HepG2 (cell line): ENCODE measurements around the gene NMRAL1. TPM values are rescaled to one million over a fixed set of nuclear protein-coding genes. Genes with fewer than 3 reads are reported as not detected.

Experiments used
- ATRX ChIP-seq: sonication (generic); formaldehyde crosslinking; IDR thresholded peaks from 2 replicates; pipeline ENCODE4 v1.4.0; 2020; ENCODE audit warnings: missing genetic modification reagents, borderline replicate concordance
- CENPT ChIP-seq: sonication (generic); formaldehyde crosslinking; IDR thresholded peaks from 2 replicates; pipeline ENCODE4 v1.8.0; 2022; ENCODE audit warnings: low read depth, mild to moderate bottlenecking, moderate library complexity, missing genetic modification reagents
- FOXM1 ChIP-seq: sonication (generic); formaldehyde crosslinking; IDR thresholded peaks from 2 replicates; pipeline ENCODE4 v1.5.0; 2020; ENCODE audit warnings: missing genetic modification reagents
- HNRNPL ChIP-seq: fragments of 200-400 bp; formaldehyde crosslinking; IDR thresholded peaks from 2 replicates; pipeline ENCODE4 v1.6.1; 2017; ENCODE audit warnings: mild to moderate bottlenecking, low read depth, low read length
- ISL2 ChIP-seq: sonication (generic); formaldehyde crosslinking; IDR thresholded peaks from 2 replicates; pipeline ENCODE4 v1.5.0; 2020; ENCODE audit warnings: missing genetic modification reagents
- JUNB ChIP-seq: sonication (generic); formaldehyde crosslinking; IDR thresholded peaks from 2 replicates; pipeline ENCODE4 v1.8.0; 2022; ENCODE audit warnings: missing genetic modification reagents, mild to moderate bottlenecking, borderline replicate concordance
- KDM1A ChIP-seq: IDR thresholded peaks from 2 replicates; pipeline ENCODE4 v1.6.1; 2016; ENCODE audit warnings: missing compliant biosample characterization
- MEIS2 ChIP-seq: sonication (generic); formaldehyde crosslinking; IDR thresholded peaks from 2 replicates; pipeline ENCODE4 v1.9.0; 2021; ENCODE audit warnings: mild to moderate bottlenecking, missing genetic modification reagents
- MLLT10 ChIP-seq: sonication (generic); formaldehyde crosslinking; IDR thresholded peaks from 2 replicates; pipeline ENCODE4 v1.4.0; 2020; ENCODE audit warnings: missing genetic modification reagents
- NCOR1 ChIP-seq: fragments of 200-600 bp; sonication (generic); IDR thresholded peaks from 2 replicates; pipeline ENCODE4 v1.7.0; 2017; ENCODE audit warnings: antibody characterized with exemption, low read length, borderline replicate concordance
- NFKBIZ ChIP-seq: IDR thresholded peaks from 2 replicates; pipeline ENCODE4 v1.6.1; 2018; ENCODE audit warnings: missing genetic modification reagents, missing compliant biosample characterization
- PHF21A ChIP-seq: sonication (generic); formaldehyde crosslinking; IDR thresholded peaks from 2 replicates; pipeline ENCODE4 v1.5.0; 2020; ENCODE audit warnings: mild to moderate bottlenecking, missing genetic modification reagents
- TRIM24 ChIP-seq: sonication (generic); formaldehyde crosslinking; IDR thresholded peaks from 2 replicates; pipeline ENCODE4 v1.8.0; 2022; ENCODE audit warnings: mild to moderate bottlenecking, missing genetic modification reagents
- ZBTB25 ChIP-seq: IDR thresholded peaks from 2 replicates; pipeline ENCODE4 v1.6.1; 2018; ENCODE audit warnings: missing genetic modification reagents
- ZFP36 ChIP-seq: fragments of 150-350 bp; IDR thresholded peaks from 2 replicates; pipeline ENCODE4 v1.6.1; 2018; ENCODE audit warnings: borderline replicate concordance, low read length, low read depth; ENCODE audit not compliant: partially characterized antibody
- ZNF121 ChIP-seq: sonication (generic); formaldehyde crosslinking; IDR thresholded peaks from 2 replicates; pipeline ENCODE4 v1.5.0; 2020; ENCODE audit warnings: mild to moderate bottlenecking, missing genetic modification reagents
- ZNF136 ChIP-seq: sonication (generic); formaldehyde crosslinking; IDR thresholded peaks from 2 replicates; pipeline ENCODE4 v1.8.1; 2022; ENCODE audit warnings: low read depth, mild to moderate bottlenecking, moderate library complexity, missing genetic modification reagents
- ZNF253 ChIP-seq: sonication (generic); formaldehyde crosslinking; IDR thresholded peaks from 2 replicates; pipeline ENCODE4 v1.8.0; 2022; ENCODE audit warnings: mild to moderate bottlenecking, missing genetic modification reagents, borderline replicate concordance
- ZNF326 ChIP-seq: sonication (generic); formaldehyde crosslinking; IDR thresholded peaks from 2 replicates; pipeline ENCODE4 v1.4.0; 2020; ENCODE audit warnings: missing genetic modification reagents, borderline replicate concordance
- ZNF609 ChIP-seq: sonication (generic); formaldehyde crosslinking; IDR thresholded peaks from 2 replicates; pipeline ENCODE4 v1.4.0; 2020; ENCODE audit warnings: mild to moderate bottlenecking, missing genetic modification reagents, borderline replicate concordance
- polyA plus RNA-seq, 8 experiments: library from polyadenylated mRNA; depleted of rRNA in 3 of 8; stranded (reverse) in 7 of 8; unstranded in 1 of 8; fragments of >200 nt; fragmentation: Illumina TruSeq in 4 of 8; extraction: Trizol in 4 of 8; gene quantifications; 2 replicates each; pipeline versions ENCODE4 v1.2.1 to v1.2.3, GENCODE V29; 2011 to 2016; ENCODE audit warnings: low read depth in 4 of 8, missing spikeins in 1 of 8, mixed read lengths in 1 of 8; ENCODE audit not compliant: insufficient read depth in 1 of 8
- total RNA-seq, 5 experiments: library from RNA; depleted of rRNA; stranded (reverse); fragments of >200 nt; fragmentation: Illumina TruSeq; extraction: Trizol; gene quantifications; 2 replicates each; pipeline ENCODE4 v1.2.3, GENCODE V29; 2016; ENCODE audit warnings: low read depth in 1 of 5
- TF ChIP-seq, protein P1 (sequence below): sonication (generic); formaldehyde crosslinking; IDR thresholded peaks from 2 replicates; pipeline ENCODE4 v1.5.1; 2020; ENCODE audit warnings: mild to moderate bottlenecking, missing genetic modification reagents, moderate library complexity
- TF ChIP-seq, protein P2 (sequence below): sonication (generic); formaldehyde crosslinking; IDR thresholded peaks from 2 replicates; pipeline ENCODE4 v1.4.0; 2020; ENCODE audit warnings: missing genetic modification reagents

NMRAL1 gene
- total and polyA plus RNA-seq, 2 of the 13 experiments (the other 11 are each of a cell fraction or from before 2014, with no cell fraction given), result 30.8 to 33.1 TPM

- TF ChIP-seq, protein P1, sequence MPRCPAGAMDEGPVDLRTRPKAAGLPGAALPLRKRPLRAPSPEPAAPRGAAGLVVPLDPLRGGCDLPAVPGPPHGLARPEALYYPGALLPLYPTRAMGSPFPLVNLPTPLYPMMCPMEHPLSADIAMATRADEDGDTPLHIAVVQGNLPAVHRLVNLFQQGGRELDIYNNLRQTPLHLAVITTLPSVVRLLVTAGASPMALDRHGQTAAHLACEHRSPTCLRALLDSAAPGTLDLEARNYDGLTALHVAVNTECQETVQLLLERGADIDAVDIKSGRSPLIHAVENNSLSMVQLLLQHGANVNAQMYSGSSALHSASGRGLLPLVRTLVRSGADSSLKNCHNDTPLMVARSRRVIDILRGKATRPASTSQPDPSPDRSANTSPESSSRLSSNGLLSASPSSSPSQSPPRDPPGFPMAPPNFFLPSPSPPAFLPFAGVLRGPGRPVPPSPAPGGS (CRISPR knock-in tag), result no peak; the same call in 1 of the 2 replicates
- TF ChIP-seq ATRX (CRISPR knock-in tag) (no peak), ZBTB25 (CRISPR knock-in tag) (no peak), NCOR1 (no peak), PHF21A (CRISPR knock-in tag) (no peak), NFKBIZ (CRISPR knock-in tag) (no peak), ZNF609 (no peak), FOXM1 (no peak), HNRNPL (no peak), ZNF136 (CRISPR knock-in tag) (no peak), MLLT10 (no peak), ZNF121 (CRISPR knock-in tag) (no peak), CENPT (CRISPR knock-in tag) (no peak), JUNB (no peak), ZFP36 (no peak), MEIS2 (CRISPR knock-in tag) (no peak), KDM1A (CRISPR knock-in tag) (no peak), ISL2 (CRISPR knock-in tag) (peak; percentile 37; the same call in 1 of the 2 replicates), TRIM24 (CRISPR knock-in tag) (no peak), ZNF253 (CRISPR knock-in tag) (no peak), ZNF326 (no peak)
- TF ChIP-seq, protein P2, sequence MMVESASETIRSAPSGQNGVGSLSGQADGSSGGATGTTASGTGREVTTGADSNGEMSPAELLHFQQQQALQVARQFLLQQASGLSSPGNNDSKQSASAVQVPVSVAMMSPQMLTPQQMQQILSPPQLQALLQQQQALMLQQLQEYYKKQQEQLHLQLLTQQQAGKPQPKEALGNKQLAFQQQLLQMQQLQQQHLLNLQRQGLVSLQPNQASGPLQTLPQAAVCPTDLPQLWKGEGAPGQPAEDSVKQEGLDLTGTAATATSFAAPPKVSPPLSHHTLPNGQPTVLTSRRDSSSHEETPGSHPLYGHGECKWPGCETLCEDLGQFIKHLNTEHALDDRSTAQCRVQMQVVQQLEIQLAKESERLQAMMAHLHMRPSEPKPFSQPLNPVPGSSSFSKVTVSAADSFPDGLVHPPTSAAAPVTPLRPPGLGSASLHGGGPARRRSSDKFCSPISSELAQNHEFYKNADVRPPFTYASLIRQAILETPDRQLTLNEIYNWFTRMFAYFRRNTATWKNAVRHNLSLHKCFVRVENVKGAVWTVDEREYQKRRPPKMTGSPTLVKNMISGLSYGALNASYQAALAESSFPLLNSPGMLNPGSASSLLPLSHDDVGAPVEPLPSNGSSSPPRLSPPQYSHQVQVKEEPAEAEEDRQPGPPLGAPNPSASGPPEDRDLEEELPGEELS (CRISPR knock-in tag), result peak; percentile 67
These were observed at the start of gene NMRAL1 (continued) for GRCh38 chr16:4474192-4474961.
